Breast epithelium (tissue), 3 donors: ENCODE data around the gene HTR6.

Experiments used
- CTCF ChIP-seq, 3 donors: fragments of 450-650 bp; IDR thresholded peaks; one replicate each; pipeline ENCODE4 v1.5.1; 2016 to 2017; ENCODE audit warnings: antibody characterized with exemption in 3 of 3, mild to moderate bottlenecking in 3 of 3, moderate library complexity in 3 of 3
- POLR2A ChIP-seq: fragments of 450-650 bp; IDR thresholded peaks from one replicate; pipeline ENCODE4 v1.6.1; 2016; ENCODE audit warnings: antibody characterized with exemption, mild to moderate bottlenecking, moderate library complexity

GRCh38 chr1:19687414-19687813 is 22.7 kb downstream of the HTR6 start:
- TF ChIP-seq CTCF (IDR thresholded peaks at IDR 0.05) (no peak), POLR2A (no peak)
